GM18508 (cell line): ENCODE measurements around the gene TMEM175.

Experiments used
- ATAC-seq: cut with Tn5 transposase; IDR thresholded peaks from one replicate; pipeline ENCODE4 v1.9.1; 2021; ENCODE audit warnings: moderate number of reproducible peaks; ENCODE audit not compliant: insufficient read depth, unreplicated experiment

TMEM175 gene

GRCh38 chr4:898869-899555, 33.2 kb upstream of the TMEM175 start:
- ATAC-seq, result no peak

- no peak for ATAC-seq
These were observed 32.7 kb upstream of the TMEM175 start for GRCh38 chr4:899556-899906.

GRCh38 chr4:900073-900472, 32.2 kb upstream of the TMEM175 start:
- ATAC-seq, result no peak

GRCh38 chr4:900721-901120, 31.5 kb upstream of the TMEM175 start:
- no peak for ATAC-seq

- no peak for ATAC-seq
These were observed 30.9 kb upstream of the TMEM175 start for GRCh38 chr4:901192-901910.

- ATAC-seq, result no peak
These were observed 28.9 kb upstream of the TMEM175 start for GRCh38 chr4:903066-904046.

- ATAC-seq, result no peak
These were observed 26.5 kb upstream of the TMEM175 start for GRCh38 chr4:905485-906338.

GRCh38 chr4:906339-907102, 25.7 kb upstream of the TMEM175 start:
- ATAC-seq, result no peak

- ATAC-seq, result no peak
These were observed 25.2 kb upstream of the TMEM175 start for GRCh38 chr4:907103-907400.

GRCh38 chr4:907691-908425, 24.4 kb upstream of the TMEM175 start:
- ATAC-seq, result no peak

- no peak for ATAC-seq
These were observed 23.1 kb upstream of the TMEM175 start for GRCh38 chr4:909131-909571.

GRCh38 chr4:909821-910220, 22.4 kb upstream of the TMEM175 start:
- no peak for ATAC-seq

- ATAC-seq, result no peak
These were observed 21.7 kb upstream of the TMEM175 start for GRCh38 chr4:910366-911091.

GRCh38 chr4:911221-911751, 21.0 kb upstream of the TMEM175 start:
- no peak for ATAC-seq

- ATAC-seq, result no peak
These were observed 20.3 kb upstream of the TMEM175 start for GRCh38 chr4:911871-912490.

GRCh38 chr4:912548-913279, 19.5 kb upstream of the TMEM175 start:
- ATAC-seq, result no peak

- ATAC-seq, result no peak
These were observed 19.0 kb upstream of the TMEM175 start for GRCh38 chr4:913280-913618.
